Measurements from ENCODE around the gene SLC38A11.

SLC38A11 gene

DNA sequence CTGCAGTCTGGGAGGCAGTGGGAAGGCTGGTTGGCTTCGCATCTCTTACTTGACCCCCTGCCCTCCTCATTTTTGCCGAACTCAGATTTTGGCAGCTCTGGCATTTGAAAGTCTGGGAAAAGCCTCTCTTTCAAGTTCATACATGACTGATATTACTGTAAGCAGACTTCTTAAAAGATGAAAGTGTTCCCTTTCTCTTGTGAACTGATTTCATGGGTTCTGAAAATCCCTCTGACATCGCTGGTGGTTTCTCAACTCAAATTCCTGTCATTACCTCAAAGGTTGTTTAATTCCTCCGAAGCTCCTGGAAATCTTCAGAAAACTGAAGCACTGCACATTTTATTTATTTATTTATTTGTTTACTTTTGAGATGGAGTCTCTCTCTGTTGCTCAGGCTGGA lies 16.9 kb upstream of the SLC38A11 start:
- DNase-seq (ENCODE audit: extremely low read depth in 1 of 2, low read depth in 1 of 2): no peak

DNA sequence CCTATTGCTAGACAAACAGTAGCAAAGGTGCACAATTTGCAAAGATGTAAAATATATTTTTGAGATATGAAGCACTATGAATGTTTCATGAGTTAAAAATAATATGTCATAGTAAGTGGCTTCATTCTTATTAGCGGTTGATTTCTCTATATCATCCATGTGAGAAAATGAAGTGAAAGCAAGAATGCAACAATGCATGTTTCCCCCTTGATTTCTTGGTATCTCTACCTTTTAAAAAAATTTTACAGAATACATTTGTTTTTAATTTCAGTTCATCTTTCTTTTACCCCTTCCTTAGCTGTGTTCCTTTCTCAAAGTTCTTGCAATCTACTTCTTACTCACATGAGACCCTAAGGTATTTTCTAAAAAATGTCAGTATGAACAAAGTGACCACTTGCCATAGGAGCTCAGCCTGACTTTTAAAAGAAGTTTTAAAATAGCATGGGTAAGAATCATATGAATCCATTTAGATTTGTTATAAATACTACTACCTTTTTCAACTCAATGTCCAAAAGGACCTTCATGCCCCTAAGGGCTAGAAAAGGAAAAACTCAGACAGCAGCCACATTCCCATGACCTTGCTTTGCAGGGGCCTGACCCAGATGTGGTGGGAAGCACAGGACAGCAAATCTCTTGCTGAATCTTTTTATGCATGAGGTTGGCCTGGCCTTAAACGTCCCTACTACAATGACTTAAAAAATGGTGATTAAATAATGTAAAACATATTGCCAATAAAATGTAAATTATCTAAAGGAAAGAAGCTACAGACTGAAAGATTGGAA lies 14.8 kb upstream of the SLC38A11 start:
- no peak for DNase-seq (ENCODE audit: extremely low read depth in 1 of 2, low read depth in 1 of 2)

DNA sequence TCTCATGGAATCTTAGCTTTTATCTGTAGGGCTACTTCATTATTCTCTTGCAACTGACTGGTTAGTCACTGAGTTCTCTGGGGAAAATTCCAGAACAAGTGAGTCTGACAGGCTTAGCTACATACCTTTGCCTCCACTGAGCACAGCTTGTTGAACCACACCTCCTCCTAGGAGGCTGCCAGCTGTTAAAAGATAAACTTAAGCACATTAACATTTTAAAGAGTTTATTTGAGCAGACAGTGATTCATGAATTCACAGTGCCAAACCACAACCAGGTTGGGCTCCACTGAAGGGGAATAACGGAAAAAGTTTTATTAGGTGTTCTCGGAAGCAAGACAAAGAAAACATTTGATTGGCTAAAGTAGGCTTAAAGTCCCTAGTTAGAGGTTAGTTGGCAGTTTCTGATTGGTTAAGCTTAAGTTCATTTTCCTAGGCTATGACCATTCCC lies 12.5 kb upstream of the SLC38A11 start:
- no peak for DNase-seq (ENCODE audit: extremely low read depth in 1 of 2, low read depth in 1 of 2)

DNA sequence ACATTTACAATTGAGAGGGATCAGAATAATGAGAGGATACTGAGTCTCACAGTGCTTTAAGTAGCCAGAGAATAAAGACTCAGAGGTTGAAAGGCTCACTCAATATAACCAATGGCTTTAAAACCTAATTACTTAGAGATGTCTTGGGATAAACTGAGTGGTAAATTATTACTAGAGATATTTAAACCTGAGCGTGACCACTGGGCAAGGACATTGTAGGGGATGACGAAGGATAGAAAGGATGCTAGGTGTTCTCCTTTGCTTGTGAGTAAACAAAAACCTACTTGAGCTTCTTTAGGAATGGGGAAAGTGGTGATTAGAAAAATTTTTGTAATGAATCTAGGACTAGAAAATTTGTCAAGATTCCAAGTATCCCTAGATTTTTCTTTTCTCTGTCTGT lies 12.0 kb upstream of the SLC38A11 start:
- no peak for DNase-seq (ENCODE audit: extremely low read depth in 1 of 2, low read depth in 1 of 2)

DNA sequence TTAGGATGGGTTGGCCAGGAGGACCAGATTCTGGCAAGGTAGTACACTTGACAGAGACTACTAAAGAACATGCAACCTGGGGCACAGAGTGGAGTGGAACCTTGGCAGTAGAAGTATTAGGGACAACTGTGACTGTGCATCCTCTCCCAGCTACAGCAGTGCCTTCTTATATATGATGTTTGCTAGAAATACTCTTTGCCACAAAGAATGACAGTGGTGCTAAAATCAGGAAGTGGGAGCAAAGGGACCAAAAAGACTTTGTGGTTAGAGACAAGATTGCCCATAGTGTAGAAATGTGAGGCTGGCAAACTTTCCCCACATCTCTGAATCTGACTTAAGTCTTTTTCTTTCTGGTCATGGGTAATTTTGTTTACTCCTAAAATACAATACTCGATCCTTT lies 9.4 kb upstream of the SLC38A11 start:
- no peak for DNase-seq (ENCODE audit: extremely low read depth in 1 of 2, low read depth in 1 of 2)

GRCh38 chr2:164960159-164960558 lies 4.8 kb upstream of the SLC38A11 start:
- no peak for DNase-seq (ENCODE audit: extremely low read depth in 1 of 2, low read depth in 1 of 2)

DNA sequence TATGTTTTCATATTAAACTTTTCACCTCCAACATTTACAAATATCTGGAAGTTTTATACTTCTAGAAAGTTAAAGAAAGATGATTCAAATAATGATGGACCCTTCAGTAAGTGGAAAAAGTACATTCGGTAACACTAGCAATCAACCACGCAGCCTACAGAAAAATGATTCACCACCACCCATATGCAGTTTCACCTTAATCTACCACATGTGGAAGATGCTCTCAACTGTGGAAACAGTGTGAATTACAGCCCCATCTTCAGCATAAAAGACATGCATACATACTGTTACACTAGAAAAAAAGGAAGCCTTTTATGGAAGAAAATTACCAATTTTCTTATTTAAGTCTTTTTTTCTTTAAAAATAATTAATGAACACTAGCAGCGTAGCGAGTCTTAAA lies 1.1 kb downstream of the SLC38A11 start:
- DNase-seq (ENCODE audit: extremely low read depth in 1 of 2, low read depth in 1 of 2): no peak

DNA sequence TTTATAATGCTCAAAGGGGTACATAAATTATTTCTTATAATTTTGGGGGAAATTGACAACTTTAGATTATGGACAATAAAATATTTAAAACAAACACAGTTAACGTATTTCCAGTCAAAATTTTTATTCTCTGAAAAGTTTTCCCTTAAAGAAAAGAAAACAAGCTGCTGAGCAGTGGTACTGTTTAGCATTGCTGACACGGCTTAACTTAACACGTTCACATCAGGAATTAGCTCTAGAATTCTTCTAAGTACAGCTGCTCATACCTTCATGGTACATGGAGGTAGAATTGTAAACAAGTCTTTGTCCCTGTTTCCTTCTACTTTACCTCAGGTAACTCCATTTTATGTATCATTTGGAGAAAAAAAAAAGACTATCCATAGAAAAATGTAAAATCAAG lies 2.0 kb downstream of the SLC38A11 start:
- DNase-seq (ENCODE audit: extremely low read depth in 1 of 2, low read depth in 1 of 2): no peak

DNA sequence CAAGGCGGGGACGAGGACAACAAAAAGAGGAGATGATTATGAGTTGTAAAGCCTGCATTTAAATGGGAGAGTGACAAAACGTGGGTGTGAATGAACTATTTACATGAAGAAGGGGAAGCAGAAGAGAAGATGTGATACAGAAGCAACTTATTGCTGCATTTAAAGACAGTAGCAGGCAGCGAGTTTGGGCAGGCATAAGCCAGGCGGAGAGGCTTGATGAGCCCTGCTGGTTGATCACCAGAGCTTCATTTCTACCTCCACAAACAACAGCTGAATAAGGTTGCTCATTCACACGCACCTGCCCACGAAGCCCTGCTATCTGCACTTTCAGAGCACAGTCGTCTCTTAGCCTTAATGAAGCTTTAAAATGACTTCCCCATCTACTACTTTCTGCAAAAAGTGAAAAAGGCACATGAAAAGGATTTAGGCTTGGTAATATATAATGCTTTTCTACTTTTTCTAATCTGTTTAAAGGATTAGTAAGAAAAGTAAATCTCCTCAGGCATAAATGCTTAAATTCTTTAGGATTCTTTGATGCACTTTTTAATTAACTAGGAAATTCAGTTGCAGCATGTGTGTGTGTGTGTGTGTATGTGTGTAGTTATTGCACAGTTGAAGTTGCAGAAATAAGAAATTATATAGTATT lies 3.1 kb downstream of the SLC38A11 start:
- DNase-seq (ENCODE audit: extremely low read depth in 1 of 2, low read depth in 1 of 2): no peak

DNA sequence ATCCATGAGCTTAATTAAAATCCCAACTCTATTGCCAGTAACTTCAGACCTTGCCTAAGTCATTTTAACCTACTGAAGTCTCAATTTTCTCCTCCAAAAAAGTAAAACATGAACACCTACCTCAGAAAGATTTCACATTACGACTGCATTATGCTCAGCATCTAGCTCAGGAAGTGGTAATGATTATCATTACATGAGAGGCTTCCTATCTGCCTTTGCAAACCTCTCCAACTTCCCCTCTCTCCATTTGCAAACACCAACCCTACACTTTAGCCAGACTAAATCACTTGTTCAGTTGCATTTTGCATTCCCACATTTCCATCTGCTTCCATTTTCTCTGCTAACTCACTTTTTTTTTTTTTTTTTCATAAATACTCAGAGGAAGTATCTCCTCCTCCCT lies 6.8 kb downstream of the SLC38A11 start:
- no peak for DNase-seq (ENCODE audit: extremely low read depth in 1 of 2, low read depth in 1 of 2)

DNA sequence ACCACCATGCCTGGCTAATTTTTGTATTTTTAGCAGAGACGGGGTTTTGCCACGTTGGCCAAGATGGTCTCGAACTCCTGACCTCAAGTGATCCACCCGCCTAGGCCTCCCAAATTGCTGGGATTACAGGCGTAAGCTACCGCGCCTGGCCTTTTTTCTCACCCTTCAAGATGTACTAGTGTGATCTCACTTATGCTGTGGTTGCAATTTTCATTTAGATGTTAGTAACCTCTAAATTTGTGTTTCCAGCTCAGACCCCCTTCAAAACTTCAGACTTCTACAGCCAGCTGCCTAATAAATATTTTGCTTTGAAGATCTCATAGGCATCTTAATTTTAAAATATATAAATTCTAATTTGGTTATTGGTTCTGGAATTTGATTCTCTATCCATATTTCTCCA lies 8.0 kb downstream of the SLC38A11 start:
- DNase-seq (ENCODE audit: extremely low read depth in 1 of 2, low read depth in 1 of 2): no peak

- DNase-seq (ENCODE audit: extremely low read depth in 1 of 2, low read depth in 1 of 2): no peak
Observed at GRCh38 chr2:164943289-164943688, 12.0 kb downstream of the SLC38A11 start.

DNA sequence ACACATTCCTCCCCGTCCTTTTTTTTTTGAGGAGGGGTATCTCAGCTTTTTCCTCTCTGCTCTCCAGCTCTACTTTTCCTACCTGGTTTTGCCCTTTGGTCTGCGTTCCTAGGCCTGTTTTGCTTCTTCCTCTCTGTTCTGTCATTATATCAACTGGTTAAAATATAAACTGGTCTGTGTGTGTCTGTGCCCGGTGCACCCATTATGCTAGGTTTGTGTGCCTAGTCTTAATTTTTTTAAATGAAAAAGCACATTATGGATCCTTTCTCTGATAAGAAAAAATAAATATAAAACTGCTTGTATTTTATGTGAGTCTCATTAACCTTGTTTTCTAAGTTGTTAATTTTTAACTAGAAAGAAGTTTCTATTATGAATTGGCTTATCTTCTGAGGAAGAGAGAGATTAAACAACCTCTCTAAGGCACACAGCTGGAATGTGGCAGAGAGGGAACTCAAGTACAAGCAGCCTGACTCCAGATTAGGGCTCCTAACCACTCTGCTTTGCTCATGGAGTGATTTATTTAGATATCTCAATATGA lies 17.4 kb downstream of the SLC38A11 start:
- DNase-seq (ENCODE audit: extremely low read depth in 1 of 2, low read depth in 1 of 2): no peak

DNA sequence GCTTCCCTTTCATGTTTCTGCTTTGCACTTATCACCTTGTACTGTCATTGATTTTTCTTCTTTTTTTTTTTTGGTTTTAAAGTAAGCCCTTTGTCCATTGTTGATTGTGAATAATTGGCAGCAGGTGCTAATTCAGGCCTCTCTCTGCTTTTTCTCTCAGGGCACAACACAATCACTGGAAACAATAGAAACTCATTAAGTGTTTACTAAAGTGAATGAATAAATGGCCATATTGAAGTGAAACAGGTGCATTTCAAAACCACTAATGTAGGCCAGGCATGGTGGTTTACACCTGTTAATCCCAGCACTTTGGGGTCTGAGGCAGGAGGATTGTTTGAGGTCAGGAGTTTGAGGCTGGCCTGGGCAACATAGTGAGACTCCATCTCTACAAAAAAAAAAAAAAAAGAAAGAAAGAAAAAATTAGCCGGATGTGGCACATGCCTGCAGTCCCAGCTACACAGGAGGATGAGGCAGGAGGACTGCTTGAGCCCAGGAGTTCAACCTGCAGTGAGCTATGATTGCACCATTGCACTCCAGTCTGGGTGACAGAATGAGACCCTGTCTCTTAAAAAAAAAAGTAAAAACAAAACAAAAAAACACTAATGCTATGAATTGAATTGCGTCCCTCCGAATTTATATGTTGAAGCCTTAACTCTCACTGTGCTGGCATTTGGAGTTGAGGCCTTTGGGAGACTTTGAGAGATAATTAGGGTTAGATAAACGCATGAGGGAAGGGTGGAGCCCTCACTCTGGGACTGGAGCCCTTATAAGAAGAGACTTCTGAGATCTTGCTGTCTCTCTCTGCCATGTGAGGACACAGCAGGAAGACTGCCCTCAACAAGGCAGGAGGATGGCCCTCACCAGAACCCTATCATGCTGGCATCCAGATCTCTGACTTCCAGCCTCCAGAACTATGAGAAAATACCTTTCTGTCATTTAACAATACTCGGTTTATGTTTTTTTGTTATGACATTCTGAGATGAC lies 19.9 kb downstream of the SLC38A11 start:
- DNase-seq (ENCODE audit: extremely low read depth in 1 of 2, low read depth in 1 of 2): no peak

GRCh38 chr2:164934401-164935117 lies 20.8 kb downstream of the SLC38A11 start:
- DNase-seq (ENCODE audit: extremely low read depth in 1 of 2, low read depth in 1 of 2): no peak

- DNase-seq (ENCODE audit: extremely low read depth in 1 of 2, low read depth in 1 of 2): no peak
Observed at GRCh38 chr2:164933671-164934189, 21.6 kb downstream of the SLC38A11 start.

DNA sequence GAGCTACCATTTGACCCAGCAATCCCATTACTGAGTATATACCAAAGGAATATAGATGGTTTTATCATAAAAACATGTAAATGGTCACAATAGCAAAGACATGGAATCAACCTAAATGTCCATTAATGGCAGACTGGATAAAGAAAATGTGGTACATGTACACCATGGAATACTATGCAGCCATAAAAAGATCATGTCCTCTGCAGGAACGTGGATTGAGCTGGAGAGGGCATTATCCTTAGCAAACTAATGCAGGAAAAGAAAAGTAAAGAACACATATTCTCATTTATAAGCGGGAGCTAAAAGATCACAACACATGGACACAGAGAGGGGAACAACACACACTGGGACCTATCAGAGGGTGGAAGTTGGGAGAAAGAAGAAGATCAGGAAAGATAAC lies 22.9 kb downstream of the SLC38A11 start:
- DNase-seq (ENCODE audit: extremely low read depth in 1 of 2, low read depth in 1 of 2): no peak

- DNase-seq (ENCODE audit: extremely low read depth in 1 of 2, low read depth in 1 of 2): no peak
Observed at GRCh38 chr2:164928101-164928673, 27.1 kb downstream of the SLC38A11 start.

DNA sequence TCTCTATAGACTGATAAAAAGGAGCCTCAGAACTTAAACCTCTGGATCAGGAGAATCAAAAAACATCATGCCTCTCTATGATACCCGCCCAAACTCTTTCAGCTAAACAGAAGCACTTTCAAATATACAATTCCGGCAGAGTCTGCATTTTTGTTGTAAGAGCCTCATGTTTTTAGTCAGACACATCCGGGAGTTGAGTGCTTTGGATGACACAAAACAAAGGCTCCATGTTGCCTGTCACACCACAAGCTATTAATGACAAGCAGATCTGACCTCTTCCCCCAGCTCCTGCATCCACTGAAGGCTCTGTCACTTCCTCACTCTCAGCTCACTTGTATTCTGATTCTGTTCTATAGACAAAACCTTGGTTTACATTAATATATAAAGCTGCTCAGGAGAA lies 33.2 kb downstream of the SLC38A11 start:
- no peak for DNase-seq (ENCODE audit: extremely low read depth in 1 of 2, low read depth in 1 of 2)

- no peak for DNase-seq (ENCODE audit: extremely low read depth in 1 of 2, low read depth in 1 of 2)
Observed at GRCh38 chr2:164920430-164920829, 34.9 kb downstream of the SLC38A11 start.
